HepG2 (cell line): ENCODE measurements around the gene JAG1. TPM values are rescaled to one million over a fixed set of nuclear protein-coding genes. Genes with fewer than 3 reads are reported as not detected.
A peak's percentile ranks its signal among the peaks of the same experiment; 100 is the strongest.

Experiments
- ARID2 ChIP-seq: sonication (generic); formaldehyde crosslinking; IDR thresholded peaks from 2 replicates; pipeline ENCODE4 v1.8.1; 2022; ENCODE audit warnings: mild to moderate bottlenecking, missing genetic modification reagents, borderline replicate concordance
- CENPT ChIP-seq: sonication (generic); formaldehyde crosslinking; IDR thresholded peaks from 2 replicates; pipeline ENCODE4 v1.8.0; 2022; ENCODE audit warnings: low read depth, mild to moderate bottlenecking, moderate library complexity, missing genetic modification reagents
- HNRNPH1 ChIP-seq: fragments of 200-400 bp; formaldehyde crosslinking; optimal IDR thresholded peaks from 2 replicates; pipeline ENCODE3; 2017; ENCODE audit warnings: mild to moderate bottlenecking, low read depth, low read length
- KDM5A ChIP-seq: fragments of 200-600 bp; sonication (generic); IDR thresholded peaks from 2 replicates; pipeline ENCODE4 v1.7.0; 2018; ENCODE audit warnings: antibody characterized with exemption, mild to moderate bottlenecking, low read length, borderline replicate concordance
- ONECUT2 ChIP-seq: sonication (generic); formaldehyde crosslinking; IDR thresholded peaks from 2 replicates; pipeline ENCODE4 v1.4.0; 2020; ENCODE audit warnings: missing genetic modification reagents
- PCBP1 ChIP-seq: fragments of 200-400 bp; formaldehyde crosslinking; IDR thresholded peaks from 2 replicates; pipeline ENCODE4 v1.6.1; 2017; ENCODE audit warnings: mild to moderate bottlenecking, low read depth, low read length, borderline replicate concordance
- RAD21 ChIP-seq: fragments of 450-650 bp; formaldehyde crosslinking; IDR thresholded peaks from 2 replicates; pipeline ENCODE4 v1.5.0; 2020; ENCODE audit warnings: mild to moderate bottlenecking
- SOX13 ChIP-seq, 3 experiments: fragments of 450-650 bp in 1 of 3; sonication (generic) in 1 of 3; formaldehyde crosslinking in 1 of 3; IDR thresholded peaks in 2 of 3; conservative IDR thresholded peaks in 1 of 3; 2 replicates each; pipeline versions ENCODE4 v1.5.0 to v1.6.1; 2016 to 2020; ENCODE audit warnings: antibody characterized with exemption in 1 of 3, mild to moderate bottlenecking in 1 of 3, missing compliant biosample characterization in 1 of 3, missing genetic modification reagents in 1 of 3, moderate library complexity in 1 of 3
- SP5 ChIP-seq: IDR thresholded peaks from 2 replicates; pipeline ENCODE4 v1.6.1; 2016; ENCODE audit warnings: low read depth, borderline replicate concordance
- WIZ ChIP-seq: sonication (generic); formaldehyde crosslinking; IDR thresholded peaks from 2 replicates; pipeline ENCODE4 v1.5.1; 2020; ENCODE audit warnings: mild to moderate bottlenecking, missing genetic modification reagents
- ZBTB7A ChIP-seq: sonication (generic); formaldehyde crosslinking; IDR thresholded peaks from 2 replicates; pipeline ENCODE4 v1.8.0; 2022; ENCODE audit warnings: mild to moderate bottlenecking, missing genetic modification reagents
- ZKSCAN1 ChIP-seq: fragments of 150-350 bp; IDR thresholded peaks from 2 replicates; pipeline ENCODE4 v1.6.1; 2014; ENCODE audit warnings: low read length
- ZNF780A ChIP-seq: sonication (generic); formaldehyde crosslinking; IDR thresholded peaks from 2 replicates; pipeline ENCODE4 v1.8.0; 2022; ENCODE audit warnings: mild to moderate bottlenecking, missing genetic modification reagents, moderate library complexity
- polyA plus RNA-seq, 8 experiments: library from polyadenylated mRNA; depleted of rRNA in 3 of 8; stranded (reverse) in 7 of 8; unstranded in 1 of 8; fragments of >200 nt; fragmentation: Illumina TruSeq in 4 of 8; extraction: Trizol in 4 of 8; gene quantifications; 2 replicates each; pipeline versions ENCODE4 v1.2.1 to v1.2.3, GENCODE V29; 2011 to 2016; ENCODE audit warnings: low read depth in 4 of 8, missing spikeins in 1 of 8, mixed read lengths in 1 of 8; ENCODE audit not compliant: insufficient read depth in 1 of 8
- total RNA-seq, 5 experiments: library from RNA; depleted of rRNA; stranded (reverse); fragments of >200 nt; fragmentation: Illumina TruSeq; extraction: Trizol; gene quantifications; 2 replicates each; pipeline ENCODE4 v1.2.3, GENCODE V29; 2016; ENCODE audit warnings: low read depth in 1 of 5
- TF ChIP-seq, protein P1 (sequence below): sonication (generic); formaldehyde crosslinking; IDR thresholded peaks from 2 replicates; pipeline ENCODE4 v1.4.0; 2020; ENCODE audit warnings: missing genetic modification reagents
- TF ChIP-seq, protein P2 (sequence below): sonication (generic); formaldehyde crosslinking; IDR thresholded peaks from 2 replicates; pipeline ENCODE4 v1.5.1; 2020; ENCODE audit warnings: mild to moderate bottlenecking, missing genetic modification reagents, moderate library complexity
- TF ChIP-seq, protein P3 (sequence below): sonication (generic); formaldehyde crosslinking; IDR thresholded peaks from 2 replicates; pipeline ENCODE4 v1.5.1; 2020; ENCODE audit warnings: mild to moderate bottlenecking, moderate library complexity, missing genetic modification reagents

Gene JAG1
- total and polyA plus RNA-seq, 2 of the 13 experiments (the other 11 are each of a cell fraction or from before 2014, with no cell fraction given) = 47.1 to 56.3 TPM

DNA sequence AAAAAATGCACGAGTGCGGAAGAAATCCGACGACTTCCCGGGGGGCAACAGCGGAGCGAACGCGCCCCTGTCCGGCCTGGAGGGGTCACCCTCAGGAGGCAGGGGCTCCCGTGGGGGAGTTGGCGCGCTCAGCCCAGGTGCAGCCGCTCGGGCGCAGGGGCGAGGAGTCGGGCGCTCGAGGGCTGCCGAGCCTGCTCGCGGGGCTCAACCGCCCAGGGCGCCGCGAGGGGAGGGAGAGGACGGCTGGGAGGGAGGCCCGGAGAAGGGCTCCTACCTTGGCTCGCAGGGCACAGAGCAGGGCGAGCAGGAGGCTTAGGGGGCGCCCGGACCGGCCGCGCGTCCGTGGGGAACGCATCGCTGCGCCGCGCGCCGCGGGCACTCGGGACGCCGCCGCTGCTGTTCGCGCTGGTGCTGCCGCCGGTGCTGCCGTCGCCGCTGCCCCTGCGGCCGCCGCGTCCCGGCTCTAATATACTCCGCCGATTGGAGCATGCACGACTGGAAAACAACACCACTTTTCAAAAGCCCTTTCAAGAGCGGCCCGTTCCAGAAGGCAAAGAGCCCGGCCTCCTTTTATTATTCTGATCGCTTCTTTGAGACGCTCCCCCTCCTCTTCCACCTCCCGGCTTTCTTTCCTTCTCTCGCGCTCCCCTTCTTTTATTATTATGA is 490 bp downstream of the JAG1 start (continued):
- no peak for TF ChIP-seq HNRNPH1
- TF ChIP-seq ZBTB7A (CRISPR knock-in tag) = no peak
- peak; percentile 29; the same call in 1 of the 2 replicates for TF ChIP-seq RAD21 (CRISPR knock-in tag)
- no peak for TF ChIP-seq WIZ (CRISPR knock-in tag)
- 0 out of 2 replicates have a peak, but pooled peaks have one; percentile 1 for TF ChIP-seq PCBP1
- TF ChIP-seq ZKSCAN1 = 0 out of 2 replicates have a peak, but pooled peaks have one; percentile 7
- TF ChIP-seq KDM5A = peak; percentile 11; the same call in 1 of the 2 replicates
- TF ChIP-seq, protein P1, sequence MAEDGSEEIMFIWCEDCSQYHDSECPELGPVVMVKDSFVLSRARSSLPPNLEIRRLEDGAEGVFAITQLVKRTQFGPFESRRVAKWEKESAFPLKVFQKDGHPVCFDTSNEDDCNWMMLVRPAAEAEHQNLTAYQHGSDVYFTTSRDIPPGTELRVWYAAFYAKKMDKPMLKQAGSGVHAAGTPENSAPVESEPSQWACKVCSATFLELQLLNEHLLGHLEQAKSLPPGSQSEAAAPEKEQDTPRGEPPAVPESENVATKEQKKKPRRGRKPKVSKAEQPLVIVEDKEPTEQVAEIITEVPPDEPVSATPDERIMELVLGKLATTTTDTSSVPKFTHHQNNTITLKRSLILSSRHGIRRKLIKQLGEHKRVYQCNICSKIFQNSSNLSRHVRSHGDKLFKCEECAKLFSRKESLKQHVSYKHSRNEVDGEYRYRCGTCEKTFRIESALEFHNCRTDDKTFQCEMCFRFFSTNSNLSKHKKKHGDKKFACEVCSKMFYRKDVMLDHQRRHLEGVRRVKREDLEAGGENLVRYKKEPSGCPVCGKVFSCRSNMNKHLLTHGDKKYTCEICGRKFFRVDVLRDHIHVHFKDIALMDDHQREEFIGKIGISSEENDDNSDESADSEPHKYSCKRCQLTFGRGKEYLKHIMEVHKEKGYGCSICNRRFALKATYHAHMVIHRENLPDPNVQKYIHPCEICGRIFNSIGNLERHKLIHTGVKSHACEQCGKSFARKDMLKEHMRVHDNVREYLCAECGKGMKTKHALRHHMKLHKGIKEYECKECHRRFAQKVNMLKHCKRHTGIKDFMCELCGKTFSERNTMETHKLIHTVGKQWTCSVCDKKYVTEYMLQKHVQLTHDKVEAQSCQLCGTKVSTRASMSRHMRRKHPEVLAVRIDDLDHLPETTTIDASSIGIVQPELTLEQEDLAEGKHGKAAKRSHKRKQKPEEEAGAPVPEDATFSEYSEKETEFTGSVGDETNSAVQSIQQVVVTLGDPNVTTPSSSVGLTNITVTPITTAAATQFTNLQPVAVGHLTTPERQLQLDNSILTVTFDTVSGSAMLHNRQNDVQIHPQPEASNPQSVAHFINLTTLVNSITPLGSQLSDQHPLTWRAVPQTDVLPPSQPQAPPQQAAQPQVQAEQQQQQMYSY (CRISPR knock-in tag) = peak; percentile 22; the same call in 1 of the 2 replicates
- TF ChIP-seq SOX13 (IDR thresholded peaks at IDR 0.05) = no peak
- TF ChIP-seq SOX13 (CRISPR knock-in tag; conservative IDR thresholded peaks at IDR 0.05 in 1 of 2, IDR thresholded peaks at IDR 0.05 in 1 of 2) = no peak
- TF ChIP-seq, protein P2, sequence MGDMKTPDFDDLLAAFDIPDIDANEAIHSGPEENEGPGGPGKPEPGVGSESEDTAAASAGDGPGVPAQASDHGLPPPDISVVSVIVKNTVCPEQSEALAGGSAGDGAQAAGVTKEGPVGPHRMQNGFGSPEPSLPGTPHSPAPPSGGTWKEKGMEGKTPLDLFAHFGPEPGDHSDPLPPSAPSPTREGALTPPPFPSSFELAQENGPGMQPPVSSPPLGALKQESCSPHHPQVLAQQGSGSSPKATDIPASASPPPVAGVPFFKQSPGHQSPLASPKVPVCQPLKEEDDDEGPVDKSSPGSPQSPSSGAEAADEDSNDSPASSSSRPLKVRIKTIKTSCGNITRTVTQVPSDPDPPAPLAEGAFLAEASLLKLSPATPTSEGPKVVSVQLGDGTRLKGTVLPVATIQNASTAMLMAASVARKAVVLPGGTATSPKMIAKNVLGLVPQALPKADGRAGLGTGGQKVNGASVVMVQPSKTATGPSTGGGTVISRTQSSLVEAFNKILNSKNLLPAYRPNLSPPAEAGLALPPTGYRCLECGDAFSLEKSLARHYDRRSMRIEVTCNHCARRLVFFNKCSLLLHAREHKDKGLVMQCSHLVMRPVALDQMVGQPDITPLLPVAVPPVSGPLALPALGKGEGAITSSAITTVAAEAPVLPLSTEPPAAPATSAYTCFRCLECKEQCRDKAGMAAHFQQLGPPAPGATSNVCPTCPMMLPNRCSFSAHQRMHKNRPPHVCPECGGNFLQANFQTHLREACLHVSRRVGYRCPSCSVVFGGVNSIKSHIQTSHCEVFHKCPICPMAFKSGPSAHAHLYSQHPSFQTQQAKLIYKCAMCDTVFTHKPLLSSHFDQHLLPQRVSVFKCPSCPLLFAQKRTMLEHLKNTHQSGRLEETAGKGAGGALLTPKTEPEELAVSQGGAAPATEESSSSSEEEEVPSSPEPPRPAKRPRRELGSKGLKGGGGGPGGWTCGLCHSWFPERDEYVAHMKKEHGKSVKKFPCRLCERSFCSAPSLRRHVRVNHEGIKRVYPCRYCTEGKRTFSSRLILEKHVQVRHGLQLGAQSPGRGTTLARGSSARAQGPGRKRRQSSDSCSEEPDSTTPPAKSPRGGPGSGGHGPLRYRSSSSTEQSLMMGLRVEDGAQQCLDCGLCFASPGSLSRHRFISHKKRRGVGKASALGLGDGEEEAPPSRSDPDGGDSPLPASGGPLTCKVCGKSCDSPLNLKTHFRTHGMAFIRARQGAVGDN (CRISPR knock-in tag) = no peak; the same call in 1 of the 2 replicates
- 0 out of 2 replicates have a peak, but pooled peaks have one; percentile 57 for TF ChIP-seq ZNF780A (CRISPR knock-in tag)
- peak; percentile 44; the same call in 1 of the 2 replicates for TF ChIP-seq CENPT (CRISPR knock-in tag)
- TF ChIP-seq, protein P3, sequence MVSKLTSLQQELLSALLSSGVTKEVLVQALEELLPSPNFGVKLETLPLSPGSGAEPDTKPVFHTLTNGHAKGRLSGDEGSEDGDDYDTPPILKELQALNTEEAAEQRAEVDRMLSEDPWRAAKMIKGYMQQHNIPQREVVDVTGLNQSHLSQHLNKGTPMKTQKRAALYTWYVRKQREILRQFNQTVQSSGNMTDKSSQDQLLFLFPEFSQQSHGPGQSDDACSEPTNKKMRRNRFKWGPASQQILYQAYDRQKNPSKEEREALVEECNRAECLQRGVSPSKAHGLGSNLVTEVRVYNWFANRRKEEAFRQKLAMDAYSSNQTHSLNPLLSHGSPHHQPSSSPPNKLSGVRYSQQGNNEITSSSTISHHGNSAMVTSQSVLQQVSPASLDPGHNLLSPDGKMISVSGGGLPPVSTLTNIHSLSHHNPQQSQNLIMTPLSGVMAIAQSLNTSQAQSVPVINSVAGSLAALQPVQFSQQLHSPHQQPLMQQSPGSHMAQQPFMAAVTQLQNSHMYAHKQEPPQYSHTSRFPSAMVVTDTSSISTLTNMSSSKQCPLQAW (CRISPR knock-in tag) = no peak
- no peak; the same call in 1 of the 2 replicates for TF ChIP-seq ONECUT2
- no peak for TF ChIP-seq ARID2 (CRISPR knock-in tag)
- 0 out of 2 replicates have a peak, but pooled peaks have one; percentile 7 for TF ChIP-seq SP5 (CRISPR knock-in tag)
